Fibroblast of skin of abdomen (primary cell): ENCODE data around the gene PCBD2.

Experiments
- DNase-seq: peaks from one replicate; pipeline ENCODE4 v3.0.0-alpha.2; 2013

PCBD2 gene

DNA sequence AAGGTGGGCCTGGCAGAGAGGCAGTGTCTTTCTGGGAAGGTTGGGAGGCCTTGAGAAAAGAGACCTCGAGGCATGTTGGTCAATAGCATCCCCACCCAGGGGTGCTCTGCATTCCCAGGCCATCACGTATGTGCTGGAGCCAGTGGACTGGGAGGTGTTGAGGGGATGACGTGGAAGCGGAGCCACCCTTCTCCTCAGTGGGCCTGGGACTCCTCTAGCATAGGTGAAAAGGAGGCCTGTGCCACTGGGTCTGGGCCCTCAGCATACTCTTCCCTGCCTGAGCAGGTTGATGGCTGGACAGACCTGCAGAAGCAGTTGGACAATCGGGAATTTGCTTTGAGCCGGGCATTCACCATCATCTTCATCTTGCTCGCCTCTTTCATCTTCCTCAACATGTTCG is 103.6 kb downstream of the PCBD2 start:
- DNase-seq: no peak

GRCh38 chr5:135008981-135009735 is 104.2 kb downstream of the PCBD2 start:
- DNase-seq: no peak

- DNase-seq: no peak
Observed at GRCh38 chr5:135009736-135010501, 105.0 kb downstream of the PCBD2 start.

GRCh38 chr5:135010502-135011354 is 105.8 kb downstream of the PCBD2 start:
- DNase-seq: no peak

DNA sequence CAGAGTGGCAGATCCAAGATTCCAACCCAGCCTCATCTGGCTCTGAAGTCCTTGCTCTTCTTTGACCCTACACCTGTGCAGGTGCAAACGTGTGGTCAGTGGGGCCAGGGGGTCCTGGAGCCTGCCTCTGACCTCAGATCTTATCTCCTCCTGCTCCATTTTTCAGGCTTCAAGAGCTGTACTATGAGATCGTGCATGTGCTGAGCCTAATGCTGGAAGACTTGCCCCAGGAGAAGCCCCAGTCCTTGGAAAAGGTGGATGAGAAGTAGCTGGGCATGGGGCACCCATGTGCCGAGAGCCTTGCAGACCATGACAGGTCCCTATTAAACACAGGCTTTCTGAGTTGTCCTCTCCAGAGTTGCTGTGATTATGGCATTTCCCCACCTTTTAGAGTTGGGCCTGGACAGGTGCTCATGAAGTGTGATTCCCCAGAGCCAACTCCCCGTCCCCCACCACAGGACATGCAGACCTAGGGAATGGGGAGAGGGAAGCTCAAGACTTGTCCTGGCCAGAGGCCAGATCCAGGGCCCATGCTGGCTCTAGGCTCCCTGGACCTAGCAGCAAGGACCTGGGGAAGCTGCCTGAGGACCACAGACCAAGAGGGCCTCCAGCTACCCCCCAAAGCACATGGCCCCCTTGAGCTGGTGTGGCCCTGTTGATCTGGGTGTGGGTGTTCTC is 106.6 kb downstream of the PCBD2 start:
- no peak for DNase-seq

GRCh38 chr5:135012033-135012588 is 107.2 kb downstream of the PCBD2 start:
- no peak for DNase-seq
